Activated CD4-positive, alpha-beta T cell treated with anti-CD3 and anti-CD28 coated beads, Interleukin-2, Interleukin-4, amounts not matched to agents 100 ng/mL and 50 ng/mL, durations not matched to agents 16 hours and 8 hours (primary cell): ENCODE measurements around the gene SFMBT1.

Experiments used
- DNase-seq: peaks from one replicate; pipeline ENCODE4 v3.0.0-alpha.2; 2020; ENCODE audit warnings: low spot score

The SFMBT1 gene

GRCh38 chr3:53045518-53046170, at the start of gene SFMBT1:
Gene SFMBT1, minus strand, starts transcription at chr3:53046073. Its CDS starts 76,945 bp downstream, at chr3:52969128.
- DNase-seq: peak; percentile 71

GRCh38 chr3:53092942-53093341, 47.1 kb upstream of the SFMBT1 start:
- DNase-seq: no peak

- DNase-seq: no peak
Measured at GRCh38 chr3:53092216-53092615, 46.3 kb upstream of the SFMBT1 start.

- no peak for DNase-seq
Measured at GRCh38 chr3:53091011-53091410, 45.1 kb upstream of the SFMBT1 start.

- DNase-seq: no peak
Measured at GRCh38 chr3:53089511-53089910, 43.6 kb upstream of the SFMBT1 start.

- DNase-seq: no peak
Measured at GRCh38 chr3:53085476-53085875, 39.6 kb upstream of the SFMBT1 start.

- DNase-seq: no peak
Measured at GRCh38 chr3:53084310-53085001, 38.6 kb upstream of the SFMBT1 start.

GRCh38 chr3:53083949-53084309, 38.1 kb upstream of the SFMBT1 start:
- DNase-seq: no peak

GRCh38 chr3:53083521-53083920, 37.6 kb upstream of the SFMBT1 start:
- no peak for DNase-seq

- DNase-seq: no peak
Measured at GRCh38 chr3:53082736-53083135, 36.9 kb upstream of the SFMBT1 start.

- DNase-seq: no peak
Measured at GRCh38 chr3:53081318-53081717, 35.4 kb upstream of the SFMBT1 start.

- DNase-seq: no peak
Measured at GRCh38 chr3:53080612-53081205, 34.8 kb upstream of the SFMBT1 start.

GRCh38 chr3:53079791-53080555, 34.1 kb upstream of the SFMBT1 start:
- no peak for DNase-seq

GRCh38 chr3:53079147-53079546, 33.3 kb upstream of the SFMBT1 start:
- no peak for DNase-seq

- no peak for DNase-seq
Measured at GRCh38 chr3:53078656-53079055, 32.8 kb upstream of the SFMBT1 start.

GRCh38 chr3:53077476-53078220, 31.8 kb upstream of the SFMBT1 start:
- no peak for DNase-seq

- no peak for DNase-seq
Measured at GRCh38 chr3:53075743-53076140, 29.9 kb upstream of the SFMBT1 start.

GRCh38 chr3:53074761-53075742, 29.2 kb upstream of the SFMBT1 start:
- no peak for DNase-seq

GRCh38 chr3:53074366-53074696, 28.5 kb upstream of the SFMBT1 start:
- no peak for DNase-seq

- no peak for DNase-seq
Measured at GRCh38 chr3:53073553-53074365, 27.9 kb upstream of the SFMBT1 start.
